Astrocyte of the spinal cord (primary cell): ENCODE results near the gene TOP1.

Source experiments
- DNase-seq: peaks from one replicate; pipeline ENCODE4 v3.0.0; 2011; ENCODE audit warnings: low read depth, low spot score
- H3K4me3 ChIP-seq: 2 replicates; pipeline ENCODE4 v1.5.1; 2011; ENCODE audit warnings: low read depth, mild to moderate bottlenecking, low read length, moderate library complexity
- CTCF ChIP-seq: IDR thresholded peaks from 2 replicates; pipeline ENCODE4 v1.5.1; 2012; ENCODE audit warnings: low read depth, mild to moderate bottlenecking, low read length, inconsistent platforms
- in situ Hi-C: cut with HindIII; loops from 2 replicates; pipeline ENCODE4 v1.10.0; 2017; ENCODE audit warnings: low sequenced_read_pairs

Gene TOP1

GRCh38 chr20:41155261-41155660, 126.6 kb downstream of the TOP1 start:
- in situ Hi-C loops: no loop called here
- H3K4me3 ChIP-seq: no peak overlapping the region
- no peak for TF ChIP-seq CTCF
- no peak for DNase-seq

GRCh38 chr20:41158082-41158625, 129.5 kb downstream of the TOP1 start:
- in situ Hi-C loops: no loop called here
- no peak overlapping the region for H3K4me3 ChIP-seq
- no peak for TF ChIP-seq CTCF
- no peak for DNase-seq

DNA sequence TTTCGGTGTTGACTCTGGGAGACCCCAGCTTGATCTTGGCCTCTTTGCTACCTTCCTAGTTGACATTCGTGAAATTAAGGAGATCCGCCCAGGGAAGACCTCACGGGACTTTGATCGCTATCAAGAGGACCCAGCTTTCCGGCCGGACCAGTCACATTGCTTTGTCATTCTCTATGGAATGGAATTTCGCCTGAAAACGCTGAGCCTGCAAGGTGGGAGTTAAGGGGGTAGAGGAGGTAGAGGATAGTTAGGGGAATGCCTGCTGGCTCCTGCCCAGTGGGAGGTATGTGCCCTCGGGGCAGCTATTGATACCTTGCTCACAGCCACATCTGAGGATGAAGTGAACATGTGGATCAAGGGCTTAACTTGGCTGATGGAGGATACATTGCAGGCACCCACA, 130.9 kb downstream of the TOP1 start:
- no peak for TF ChIP-seq CTCF
- in situ Hi-C loops: no loop called here
- no peak overlapping the region for H3K4me3 ChIP-seq
- DNase-seq: no peak

DNA sequence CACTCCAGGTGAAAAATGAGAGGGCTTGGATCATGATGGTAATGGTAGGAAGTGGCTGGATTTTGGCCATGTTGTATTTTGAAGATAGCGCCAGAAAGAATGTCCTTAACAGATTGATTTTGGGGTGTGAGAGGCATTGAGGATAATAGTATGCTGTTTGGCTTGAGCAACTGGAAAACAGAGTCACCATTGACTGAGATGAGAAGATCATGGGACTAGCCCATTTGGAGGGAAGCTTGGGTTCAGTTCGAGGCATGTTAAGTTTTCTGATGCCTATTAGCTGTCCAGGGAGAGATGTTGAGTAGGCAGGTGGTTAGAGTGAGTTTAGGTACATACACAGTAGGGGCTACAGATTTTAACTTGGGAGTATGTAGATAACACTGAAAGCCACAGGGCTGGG, 132.1 kb downstream of the TOP1 start:
- TF ChIP-seq CTCF: no peak
- in situ Hi-C loops: no loop called here
- DNase-seq: no peak
- H3K4me3 ChIP-seq: no peak overlapping the region

GRCh38 chr20:41161886-41162285, 133.3 kb downstream of the TOP1 start:
- no peak overlapping the region for H3K4me3 ChIP-seq
- no peak for TF ChIP-seq CTCF
- DNase-seq: no peak
- in situ Hi-C loops: no loop called here

DNA sequence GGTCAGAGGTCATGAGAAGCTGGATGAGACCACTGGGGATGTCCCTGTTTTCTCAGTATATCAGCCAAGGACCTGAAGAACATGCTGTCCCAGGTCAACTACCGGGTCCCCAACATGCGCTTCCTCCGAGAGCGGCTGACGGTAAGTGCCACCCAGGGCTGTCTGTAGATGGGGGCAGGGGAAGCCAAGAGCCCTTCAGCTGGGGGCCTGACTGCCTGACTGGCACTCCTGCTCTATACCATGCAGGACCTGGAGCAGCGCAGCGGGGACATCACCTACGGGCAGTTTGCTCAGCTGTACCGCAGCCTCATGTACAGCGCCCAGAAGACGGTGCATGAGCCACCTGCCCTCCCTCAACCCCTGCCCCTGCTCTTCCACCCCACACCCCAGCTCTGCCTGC, 133.8 kb downstream of the TOP1 start:
- TF ChIP-seq CTCF: no peak
- DNase-seq: no peak
- in situ Hi-C loops: no loop called here
- no peak overlapping the region for H3K4me3 ChIP-seq

DNA sequence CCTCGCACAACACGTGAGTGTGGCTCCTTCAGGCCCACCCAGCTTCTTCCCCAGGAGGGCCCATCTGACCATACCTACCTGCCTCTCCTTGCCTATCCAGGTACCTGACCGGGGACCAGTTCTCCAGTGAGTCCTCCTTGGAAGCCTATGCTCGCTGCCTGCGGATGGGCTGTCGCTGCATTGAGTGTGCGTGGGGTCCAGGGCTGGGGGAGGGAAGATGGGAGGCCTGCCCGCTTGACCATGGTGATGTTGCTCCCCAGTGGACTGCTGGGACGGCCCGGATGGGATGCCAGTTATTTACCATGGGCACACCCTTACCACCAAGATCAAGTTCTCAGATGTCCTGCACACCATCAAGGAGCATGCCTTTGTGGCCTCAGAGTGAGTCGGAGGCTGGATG, 135.2 kb downstream of the TOP1 start:
- H3K4me3 ChIP-seq: no peak overlapping the region
- no peak for TF ChIP-seq CTCF
- DNase-seq: no peak

More for the DNA sequence above, 135.2 kb downstream of the TOP1 start:
- in situ Hi-C loops: no loop called here
